CD4-positive, alpha-beta T cell treated with Interleukin-6 for 4 hours (primary cell): ENCODE data around the gene SPAG8.

Experiments used
- DNase-seq: peaks from one replicate; pipeline ENCODE4 v3.0.0-alpha.2; 2020; ENCODE audit warnings: mixed read lengths

The SPAG8 gene

GRCh38 chr9:35839926-35840325, 27.9 kb upstream of the SPAG8 start:
- no peak for DNase-seq

- no peak for DNase-seq
Measured at GRCh38 chr9:35836595-35836994, 24.5 kb upstream of the SPAG8 start.

GRCh38 chr9:35835766-35836165, 23.7 kb upstream of the SPAG8 start:
- no peak for DNase-seq

- DNase-seq, result peak; percentile 21
Measured at GRCh38 chr9:35835216-35835632, 23.2 kb upstream of the SPAG8 start.

GRCh38 chr9:35834260-35835215, 22.5 kb upstream of the SPAG8 start:
- DNase-seq, result no peak

GRCh38 chr9:35832814-35833213, 20.8 kb upstream of the SPAG8 start:
- no peak for DNase-seq

- DNase-seq, result no peak
Measured at GRCh38 chr9:35831040-35831439, 19.0 kb upstream of the SPAG8 start.

- DNase-seq, result no peak
Measured at GRCh38 chr9:35829764-35830096, 17.7 kb upstream of the SPAG8 start.

GRCh38 chr9:35829084-35829763, 17.2 kb upstream of the SPAG8 start, which contains the start of gene TMEM8B:
TSS of gene TMEM8B (plus strand) at chr9:35829228. CDS start at chr9:35829448, 220 bp downstream.
- peak; percentile 98 for DNase-seq

- peak; percentile 39 for DNase-seq
Measured at GRCh38 chr9:35828716-35829083, 16.6 kb upstream of the SPAG8 start, which contains the start of gene FAM221B. TSS of gene FAM221B (minus strand) at chr9:35828732. CDS start at chr9:35826161, 2,571 bp downstream.

GRCh38 chr9:35827486-35827885, 15.4 kb upstream of the SPAG8 start:
- DNase-seq, result no peak

GRCh38 chr9:35826071-35826701, 14.1 kb upstream of the SPAG8 start:
- DNase-seq, result peak; percentile 36

- no peak for DNase-seq
Measured at GRCh38 chr9:35822926-35823325, 10.9 kb upstream of the SPAG8 start.

- no peak for DNase-seq
Measured at GRCh38 chr9:35820076-35820475, 8.0 kb upstream of the SPAG8 start.

- no peak for DNase-seq
Measured at GRCh38 chr9:35818341-35818740, 6.3 kb upstream of the SPAG8 start.

GRCh38 chr9:35816708-35817107, 4.6 kb upstream of the SPAG8 start:
- DNase-seq, result no peak

- peak; percentile 99 for DNase-seq
Measured at GRCh38 chr9:35814841-35815543, 2.9 kb upstream of the SPAG8 start, which contains the start of gene HINT2. TSS of gene HINT2 (minus strand) at chr9:35815042. CDS start at chr9:35814979, 63 bp downstream.

- peak; percentile 48 for DNase-seq
Measured at GRCh38 chr9:35814106-35814840, 2.2 kb upstream of the SPAG8 start.

GRCh38 chr9:35813434-35814105, 1.5 kb upstream of the SPAG8 start:
- no peak for DNase-seq

GRCh38 chr9:35811381-35812024, 559 bp downstream of the SPAG8 start:
- DNase-seq, result no peak

GRCh38 chr9:35810122-35810521, 1.9 kb downstream of the SPAG8 start:
- no peak for DNase-seq
